DND-41 (cell line): Measurements from ENCODE around the gene XAGE2.

Experiments used
- ATAC-seq: fragments of 200-7000 bp; cut with Tn5 transposase; 3 replicates; pipeline ENCODE4 v1.9.1; 2021; ENCODE audit warnings: low read depth; ENCODE audit not compliant: insufficient read depth
- DNase-seq: peaks from one replicate; pipeline ENCODE4 v3.0.0-alpha.2; 2020
- H2AFZ ChIP-seq: 2 replicates; pipeline ENCODE4 v1.6.0; 2012; ENCODE audit warnings: low read depth, low read length
- H3K27ac ChIP-seq: 2 replicates; pipeline ENCODE4 v1.5.1; 2012; ENCODE audit warnings: low read length, inconsistent platforms
- H3K27me3 ChIP-seq: fragments of 200-600 bp; sonication (generic); 2 replicates; pipeline ENCODE4 v1.6.0; 2012; ENCODE audit warnings: low read length, mild to moderate bottlenecking, inconsistent platforms; ENCODE audit not compliant: insufficient read depth, poor library complexity
- H3K36me3 ChIP-seq: 2 replicates; pipeline ENCODE4 v1.5.1; 2012; ENCODE audit warnings: low read length, inconsistent platforms; ENCODE audit not compliant: insufficient read depth
- H3K4me1 ChIP-seq: 2 replicates; pipeline ENCODE4 v1.5.1; 2012; ENCODE audit warnings: mild to moderate bottlenecking, low read length; ENCODE audit not compliant: insufficient read depth
- H3K4me2 ChIP-seq: 2 replicates; pipeline ENCODE4 v1.6.0; 2012; ENCODE audit warnings: mild to moderate bottlenecking, moderate library complexity, low read length, inconsistent platforms; ENCODE audit not compliant: insufficient read depth
- H3K4me3 ChIP-seq, 2 experiments: fragments of 200-600 bp in 1 of 2; shearing (Covaris generic) in 1 of 2; 2 replicates each; pipeline ENCODE4 v1.5.1; 2012 to 2016; ENCODE audit warnings: inconsistent platforms in 2 of 2, low read length in 2 of 2, mild to moderate bottlenecking in 2 of 2, low read depth in 1 of 2, moderate library complexity in 1 of 2
- H3K79me2 ChIP-seq: 2 replicates; pipeline ENCODE4 v1.6.0; 2012; ENCODE audit warnings: low read length, inconsistent platforms; ENCODE audit not compliant: insufficient read depth
- H3K9ac ChIP-seq: 2 replicates; pipeline ENCODE4 v1.6.0; 2012; ENCODE audit warnings: low read depth, mild to moderate bottlenecking, inconsistent platforms, low read length, moderate library complexity
- H3K9me3 ChIP-seq: 2 replicates; pipeline ENCODE4 v1.5.1; 2012; ENCODE audit warnings: low read length, moderate library complexity, mild to moderate bottlenecking, inconsistent platforms; ENCODE audit not compliant: insufficient read depth, severe bottlenecking
- H4K20me1 ChIP-seq: 2 replicates; pipeline ENCODE4 v1.6.0; 2012; ENCODE audit warnings: low read length; ENCODE audit not compliant: insufficient read depth
- EZH2 ChIP-seq: IDR thresholded peaks from 3 replicates; pipeline ENCODE4 v1.6.1; 2012; ENCODE audit warnings: borderline replicate concordance, low read depth, mild to moderate bottlenecking, moderate library complexity, low read length, inconsistent platforms; ENCODE audit not compliant: severe bottlenecking
- TF ChIP-seq, protein P1 (sequence below): IDR thresholded peaks from 2 replicates; pipeline ENCODE4 v1.5.1; 2012; ENCODE audit warnings: borderline replicate concordance, low read length, moderate library complexity, mild to moderate bottlenecking; ENCODE audit not compliant: poor library complexity, severe bottlenecking; ENCODE audit errors: extremely low read depth

XAGE2 gene

DNA sequence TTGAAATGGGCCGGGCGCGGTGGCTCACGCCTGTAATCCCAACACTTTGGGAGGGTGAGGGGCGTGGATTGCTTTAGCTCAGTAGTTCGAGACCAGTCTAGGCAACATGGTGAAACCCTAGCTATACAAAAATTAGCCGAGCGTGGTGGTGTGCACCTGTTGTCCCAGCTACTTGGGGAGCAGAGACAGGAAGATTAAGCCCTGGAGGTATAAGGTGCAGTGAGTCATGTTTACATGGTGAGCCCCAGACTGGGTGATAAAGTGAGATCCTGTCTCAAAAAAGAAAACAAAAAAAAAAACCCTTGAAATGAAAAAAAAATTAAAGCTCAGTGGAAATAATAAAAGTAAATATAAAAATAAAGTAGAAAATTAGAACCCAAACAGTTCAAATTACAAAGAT lies 6.9 kb upstream of the XAGE2 start:
- Histone ChIP-seq H3K4me1 (no peaks in the 10 kb centered on the region), H3K4me2 (no peak overlapping the region), H3K27me3 (no peaks in the 10 kb centered on the region), H3K9ac (no peak overlapping the region), H3K4me3 (no peak overlapping the region), H4K20me1 (no peaks in the 10 kb centered on the region), H3K36me3 (no peaks in the 10 kb centered on the region), H2AFZ (no peak overlapping the region), H3K9me3 (no peaks in the 10 kb centered on the region), H3K27ac (no peak overlapping the region), H3K79me2 (no peaks in the 10 kb centered on the region)
- ATAC-seq (no peak), DNase-seq (no peak)
- TF ChIP-seq, protein P1, sequence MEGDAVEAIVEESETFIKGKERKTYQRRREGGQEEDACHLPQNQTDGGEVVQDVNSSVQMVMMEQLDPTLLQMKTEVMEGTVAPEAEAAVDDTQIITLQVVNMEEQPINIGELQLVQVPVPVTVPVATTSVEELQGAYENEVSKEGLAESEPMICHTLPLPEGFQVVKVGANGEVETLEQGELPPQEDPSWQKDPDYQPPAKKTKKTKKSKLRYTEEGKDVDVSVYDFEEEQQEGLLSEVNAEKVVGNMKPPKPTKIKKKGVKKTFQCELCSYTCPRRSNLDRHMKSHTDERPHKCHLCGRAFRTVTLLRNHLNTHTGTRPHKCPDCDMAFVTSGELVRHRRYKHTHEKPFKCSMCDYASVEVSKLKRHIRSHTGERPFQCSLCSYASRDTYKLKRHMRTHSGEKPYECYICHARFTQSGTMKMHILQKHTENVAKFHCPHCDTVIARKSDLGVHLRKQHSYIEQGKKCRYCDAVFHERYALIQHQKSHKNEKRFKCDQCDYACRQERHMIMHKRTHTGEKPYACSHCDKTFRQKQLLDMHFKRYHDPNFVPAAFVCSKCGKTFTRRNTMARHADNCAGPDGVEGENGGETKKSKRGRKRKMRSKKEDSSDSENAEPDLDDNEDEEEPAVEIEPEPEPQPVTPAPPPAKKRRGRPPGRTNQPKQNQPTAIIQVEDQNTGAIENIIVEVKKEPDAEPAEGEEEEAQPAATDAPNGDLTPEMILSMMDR = no peak
- TF ChIP-seq EZH2 = no peak

GRCh38 chrX:52363247-52363883 lies 5.5 kb upstream of the XAGE2 start:
- Histone ChIP-seq H3K79me2 (no peaks in the 10 kb centered on the region), H4K20me1 (no peaks in the 10 kb centered on the region), H2AFZ (no peak overlapping the region), H3K9me3 (no peaks in the 10 kb centered on the region), H3K4me2 (no peak overlapping the region), H3K36me3 (no peaks in the 10 kb centered on the region), H3K27me3 (no peaks in the 10 kb centered on the region), H3K4me1 (no peaks in the 10 kb centered on the region), H3K4me3 (no peak overlapping the region), H3K27ac (no peak overlapping the region), H3K9ac (no peak overlapping the region)
- no peak for ATAC-seq
- TF ChIP-seq, protein P1 = no peak
- TF ChIP-seq EZH2 = no peak
- DNase-seq = no peak

GRCh38 chrX:52378870-52379269 lies 10.0 kb downstream of the XAGE2 start:
- no peak overlapping the region for H3K4me2 ChIP-seq
- no peaks in the 10 kb centered on the region for H3K27me3 ChIP-seq
- no peaks in the 10 kb centered on the region for H3K9me3 ChIP-seq
- no peaks in the 10 kb centered on the region for H3K79me2 ChIP-seq
- ATAC-seq = no peak
- no peaks in the 10 kb centered on the region for H3K36me3 ChIP-seq
- H3K4me1 ChIP-seq = no peaks in the 10 kb centered on the region
- no peaks in the 10 kb centered on the region for H4K20me1 ChIP-seq
- no peak overlapping the region for H3K9ac ChIP-seq
- H3K4me3 ChIP-seq = no peak overlapping the region
- H3K27ac ChIP-seq = no peak overlapping the region
- DNase-seq = no peak
- TF ChIP-seq, protein P1 = no peak
- no peak for TF ChIP-seq EZH2
- no peak overlapping the region for H2AFZ ChIP-seq
